ENCODE measurements around the gene ATP6V1F.
"Not testable (repeated sequence)": the region's sequence is repeated elsewhere in the genome, so short reads cannot be mapped to it uniquely, and the experiment has no call there.

The ATP6V1F gene

DNA sequence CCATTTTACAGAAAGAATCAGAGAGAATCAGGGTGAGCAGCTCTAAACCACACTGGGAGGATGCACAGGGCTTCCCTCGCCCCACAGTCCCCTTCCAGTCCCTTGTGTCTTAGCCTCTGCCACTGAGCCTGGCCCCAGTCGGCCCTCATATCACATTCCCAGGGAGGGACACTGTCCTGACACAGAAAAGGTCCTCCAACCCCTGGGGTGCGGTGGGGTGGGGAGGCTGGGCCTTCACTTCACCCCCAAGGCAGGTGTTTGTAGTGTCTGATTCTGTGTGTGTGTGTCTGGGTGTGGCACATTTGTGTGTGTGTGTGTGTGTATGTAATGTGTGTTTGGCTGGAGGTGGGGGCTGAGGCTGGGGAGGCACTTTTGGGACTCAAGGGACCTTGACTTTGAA lies 49.6 kb downstream of the ATP6V1F start:
- Histone ChIP-seq H4K8ac (ENCODE audit: low read depth, low read length) (no peak overlapping the region), H3K4me1 (ENCODE audit: control insufficient read depth in 1 of 2, insufficient read depth in 2 of 2, low read length in 2 of 2) (peaks cover 8 to 10% of the 10 kb centered on the region in 2 experiments), H2BK12ac (ENCODE audit: low read length) (no peak overlapping the region), H4K91ac (ENCODE audit: low read depth, low read length) (no peak overlapping the region), H2AK5ac (ENCODE audit: low read length) (no peak overlapping the region), H3K9me3 (ENCODE audit: insufficient read depth, low read depth, low read length) (peaks cover 9% of the 10 kb centered on the region), H3K23ac (ENCODE audit: low read length) (no peak overlapping the region), H3K27ac (ENCODE audit: low read depth, low read length) (no peak overlapping the region), H3K79me1 (ENCODE audit: low read length) (no peaks in the 10 kb centered on the region), H2AFZ (ENCODE audit: insufficient read depth, low read length, poor library complexity) (no peak overlapping the region), H3K27me3 (ENCODE audit: insufficient read depth, low read length) (peaks cover 33% of the 10 kb centered on the region), H4K12ac (ENCODE audit: low read depth, low read length) (no peak overlapping the region), H3K79me2 (ENCODE audit: control insufficient read depth, insufficient read depth, low read length, poor library complexity) (no peaks in the 10 kb centered on the region), H3K4me2 (ENCODE audit: low read length) (no peak overlapping the region), H3K36me3 (ENCODE audit: control insufficient read depth in 1 of 2, insufficient read depth in 2 of 2, low read length in 2 of 2) (no peaks in the 10 kb centered on the region), H3K4ac (ENCODE audit: low read depth, low read length) (no peak overlapping the region), H3K9ac (ENCODE audit: low read length) (no peak overlapping the region), H2BK5ac (ENCODE audit: low read depth, low read length, poor library complexity) (no peak overlapping the region), H3K18ac (ENCODE audit: low read length) (no peak overlapping the region), H3K14ac (ENCODE audit: low read length) (no peak overlapping the region), H2BK120ac (ENCODE audit: insufficient read depth, low read length, poor library complexity) (no peak overlapping the region), H3K4me3 (ENCODE audit: low read depth, low read length) (no peak overlapping the region)
- no CpG with 5 or more reads among the region's 3 CpGs for WGBS (ENCODE audit: extremely low coverage, insufficient coverage, insufficient read length)
- no peak for DNase-seq

DNA sequence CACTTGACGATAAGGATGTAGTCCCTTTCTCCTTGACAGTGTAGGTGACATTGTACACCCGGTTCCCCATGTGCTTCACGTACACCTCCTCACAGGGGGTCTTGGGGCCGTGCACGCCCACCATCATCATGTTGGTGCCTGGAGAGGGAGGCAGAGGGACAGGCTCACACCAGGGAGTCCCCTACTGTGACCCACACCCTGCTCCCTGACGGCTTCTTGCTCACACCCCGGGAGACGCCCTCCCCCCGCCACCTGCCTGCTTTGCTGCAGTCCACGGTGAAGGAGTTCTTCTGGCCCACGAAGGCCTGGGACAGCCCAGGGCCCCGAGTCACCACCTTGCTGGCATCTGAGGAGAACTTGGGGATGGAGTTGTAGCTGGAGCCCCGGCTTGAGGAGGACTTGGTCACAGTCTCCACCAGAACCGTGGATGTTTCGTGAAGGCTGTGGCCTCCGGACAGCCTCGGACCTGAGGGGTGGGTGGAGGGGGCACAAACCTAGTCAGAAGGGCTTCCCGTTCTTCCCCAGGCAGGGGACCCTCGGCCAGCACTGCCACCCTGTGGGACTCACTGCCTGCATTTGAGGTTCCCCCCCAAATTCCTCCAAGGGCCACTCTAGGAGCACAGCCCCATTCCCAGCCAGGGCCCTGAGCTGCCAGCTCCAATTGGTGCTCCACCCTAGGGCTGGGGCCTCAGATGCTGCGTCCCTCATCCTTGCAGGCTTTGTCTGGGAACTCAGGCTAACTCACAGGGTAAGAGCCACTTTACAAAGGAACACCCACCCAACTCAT lies 50.2 kb downstream of the ATP6V1F start:
- WGBS (ENCODE audit: extremely low coverage, insufficient coverage, insufficient read length) = no CpG with 5 or more reads among the region's 20 CpGs
- H2BK5ac ChIP-seq (ENCODE audit: low read depth, low read length, poor library complexity); H3K9me3 ChIP-seq (ENCODE audit: insufficient read depth, low read depth, low read length); DNase-seq; H2BK12ac ChIP-seq (ENCODE audit: low read length); H4K91ac ChIP-seq (ENCODE audit: low read depth, low read length); H4K8ac ChIP-seq (ENCODE audit: low read depth, low read length); H3K27ac ChIP-seq (ENCODE audit: low read depth, low read length); H3K36me3 ChIP-seq (ENCODE audit: control insufficient read depth in 1 of 2, insufficient read depth in 2 of 2, low read length in 2 of 2); H3K9ac ChIP-seq (ENCODE audit: low read length); H4K12ac ChIP-seq (ENCODE audit: low read depth, low read length); H3K4ac ChIP-seq (ENCODE audit: low read depth, low read length); H3K4me2 ChIP-seq (ENCODE audit: low read length); H3K14ac ChIP-seq (ENCODE audit: low read length); H3K4me3 ChIP-seq (ENCODE audit: low read depth, low read length); H2AFZ ChIP-seq (ENCODE audit: insufficient read depth, low read length, poor library complexity); H3K79me1 ChIP-seq (ENCODE audit: low read length); H3K4me1 ChIP-seq (ENCODE audit: control insufficient read depth in 1 of 2, insufficient read depth in 2 of 2, low read length in 2 of 2); H2AK5ac ChIP-seq (ENCODE audit: low read length); H3K18ac ChIP-seq (ENCODE audit: low read length); H3K23ac ChIP-seq (ENCODE audit: low read length); H2BK120ac ChIP-seq (ENCODE audit: insufficient read depth, low read length, poor library complexity); H3K79me2 ChIP-seq (ENCODE audit: control insufficient read depth, insufficient read depth, low read length, poor library complexity): not testable (repeated sequence)
- peaks cover 33% of the 10 kb centered on the region for H3K27me3 ChIP-seq (ENCODE audit: insufficient read depth, low read length)

DNA sequence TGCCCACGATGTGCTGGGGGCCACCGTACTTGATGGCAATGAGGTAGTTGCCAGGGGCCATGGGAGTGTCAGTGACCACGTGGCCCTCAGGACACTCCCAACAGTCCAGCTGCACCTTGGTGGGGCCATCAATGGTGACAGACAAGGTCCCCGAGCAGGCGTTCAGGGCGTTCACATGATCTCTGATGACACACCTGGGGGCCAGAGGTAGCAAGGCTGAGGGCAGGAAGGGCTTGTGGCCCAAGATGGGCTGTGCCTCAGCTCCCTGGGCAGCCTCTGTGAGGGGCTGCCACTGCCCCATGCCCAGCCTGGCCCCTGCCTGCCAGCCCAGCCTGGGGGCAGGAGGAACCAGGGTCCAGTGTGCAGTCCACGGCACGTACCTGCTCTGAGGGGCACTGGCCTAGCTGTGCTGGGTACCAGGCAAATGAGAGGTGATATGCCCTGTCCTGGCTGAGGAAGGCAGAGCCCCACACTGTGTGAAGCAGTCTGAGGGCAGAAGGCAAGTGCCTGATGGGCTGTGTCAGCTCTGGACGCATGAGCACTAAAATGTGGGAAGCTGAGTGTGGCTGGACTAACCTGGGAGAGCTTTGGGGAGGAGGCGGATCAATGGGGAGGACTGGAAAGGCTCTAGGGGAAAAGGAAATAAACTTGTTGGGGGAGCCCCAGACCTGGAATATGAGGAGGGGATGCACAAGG lies 51.4 kb downstream of the ATP6V1F start:
- Histone ChIP-seq H3K18ac (ENCODE audit: low read length) (no peak overlapping the region), H3K4me1 (ENCODE audit: control insufficient read depth in 1 of 2, insufficient read depth in 2 of 2, low read length in 2 of 2) (peaks cover 8 to 10% of the 10 kb centered on the region in 2 experiments), H3K36me3 (ENCODE audit: control insufficient read depth in 1 of 2, insufficient read depth in 2 of 2, low read length in 2 of 2) (no peaks in the 10 kb centered on the region), H3K4me3 (ENCODE audit: low read depth, low read length) (no peak overlapping the region), H4K8ac (ENCODE audit: low read depth, low read length) (no peak overlapping the region), H3K14ac (ENCODE audit: low read length) (no peak overlapping the region), H2AFZ (ENCODE audit: insufficient read depth, low read length, poor library complexity) (no peak overlapping the region), H3K79me2 (ENCODE audit: control insufficient read depth, insufficient read depth, low read length, poor library complexity) (no peaks in the 10 kb centered on the region), H3K4ac (ENCODE audit: low read depth, low read length) (no peak overlapping the region), H3K27ac (ENCODE audit: low read depth, low read length) (no peak overlapping the region), H2BK120ac (ENCODE audit: insufficient read depth, low read length, poor library complexity) (no peak overlapping the region), H2BK5ac (ENCODE audit: low read depth, low read length, poor library complexity) (no peak overlapping the region), H3K27me3 (ENCODE audit: insufficient read depth, low read length) (peaks cover 29% of the 10 kb centered on the region), H4K91ac (ENCODE audit: low read depth, low read length) (no peak overlapping the region), H3K4me2 (ENCODE audit: low read length) (no peak overlapping the region), H2AK5ac (ENCODE audit: low read length) (no peak overlapping the region), H3K9ac (ENCODE audit: low read length) (no peak overlapping the region), H2BK12ac (ENCODE audit: low read length) (no peak overlapping the region), H3K9me3 (ENCODE audit: insufficient read depth, low read depth, low read length) (peaks cover 7% of the 10 kb centered on the region), H4K12ac (ENCODE audit: low read depth, low read length) (no peak overlapping the region), H3K23ac (ENCODE audit: low read length) (no peak overlapping the region), H3K79me1 (ENCODE audit: low read length) (no peaks in the 10 kb centered on the region)
- no peak for DNase-seq
- WGBS (ENCODE audit: extremely low coverage, insufficient coverage, insufficient read length) = no CpG with 5 or more reads among the region's 10 CpGs

DNA sequence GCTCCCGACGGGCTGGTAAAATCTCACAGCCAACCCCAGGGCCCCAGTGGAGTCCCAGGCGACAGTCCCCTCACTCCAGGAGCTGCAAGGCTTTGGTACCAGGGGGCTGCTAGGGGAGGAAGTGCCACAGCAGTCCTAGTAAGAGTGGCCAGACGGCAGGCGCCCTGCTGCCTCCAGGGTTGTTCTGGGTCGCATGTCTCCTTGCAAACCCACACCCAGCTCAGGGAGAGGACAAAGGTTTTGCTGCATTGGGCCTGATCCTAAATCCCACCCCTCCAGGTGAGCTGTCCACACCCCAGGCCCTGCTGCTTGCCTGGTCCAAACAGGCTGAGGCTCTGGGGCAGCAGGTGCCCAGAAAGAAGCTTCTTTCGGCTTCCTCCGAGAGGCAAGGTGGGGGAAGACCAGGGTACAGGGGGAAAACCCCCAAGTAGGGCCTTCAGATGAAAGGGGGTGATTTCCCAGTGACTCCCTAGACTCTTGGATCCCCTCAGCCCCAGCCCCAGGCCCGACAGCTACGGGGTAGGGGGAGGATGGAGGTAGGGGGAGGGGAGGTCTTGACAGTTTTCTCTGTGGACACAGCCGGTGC lies 52.0 kb downstream of the ATP6V1F start:
- no peak overlapping the region for H2BK5ac ChIP-seq (ENCODE audit: low read depth, low read length, poor library complexity)
- no peak overlapping the region for H2BK120ac ChIP-seq (ENCODE audit: insufficient read depth, low read length, poor library complexity)
- H2BK12ac ChIP-seq (ENCODE audit: low read length) = no peak overlapping the region
- no peak overlapping the region for H3K27ac ChIP-seq (ENCODE audit: low read depth, low read length)
- H3K4me2 ChIP-seq (ENCODE audit: low read length) = no peak overlapping the region
- H4K12ac ChIP-seq (ENCODE audit: low read depth, low read length) = no peak overlapping the region
- no peak overlapping the region for H3K4me3 ChIP-seq (ENCODE audit: low read depth, low read length)
- WGBS (ENCODE audit: extremely low coverage, insufficient coverage, insufficient read length) = no CpG with 5 or more reads among the region's 11 CpGs
- no peak for DNase-seq
- no peak overlapping the region for H3K23ac ChIP-seq (ENCODE audit: low read length)
- no peaks in the 10 kb centered on the region for H3K79me1 ChIP-seq (ENCODE audit: low read length)
- peaks cover 23% of the 10 kb centered on the region for H3K27me3 ChIP-seq (ENCODE audit: insufficient read depth, low read length)
- H3K9ac ChIP-seq (ENCODE audit: low read length) = no peak overlapping the region
- no peak overlapping the region for H3K4ac ChIP-seq (ENCODE audit: low read depth, low read length)
- H2AFZ ChIP-seq (ENCODE audit: insufficient read depth, low read length, poor library complexity) = no peak overlapping the region
- H4K91ac ChIP-seq (ENCODE audit: low read depth, low read length) = no peak overlapping the region
- no peak overlapping the region for H3K18ac ChIP-seq (ENCODE audit: low read length)
- no peak overlapping the region for H4K8ac ChIP-seq (ENCODE audit: low read depth, low read length)
- H3K14ac ChIP-seq (ENCODE audit: low read length) = no peak overlapping the region
- H2AK5ac ChIP-seq (ENCODE audit: low read length) = no peak overlapping the region
- H3K36me3 ChIP-seq (ENCODE audit: control insufficient read depth in 1 of 2, insufficient read depth in 2 of 2, low read length in 2 of 2) = no peaks in the 10 kb centered on the region
- H3K4me1 ChIP-seq (ENCODE audit: control insufficient read depth in 1 of 2, insufficient read depth in 2 of 2, low read length in 2 of 2) = peaks cover 7 to 10% of the 10 kb centered on the region in 2 experiments
- H3K79me2 ChIP-seq (ENCODE audit: control insufficient read depth, insufficient read depth, low read length, poor library complexity) = no peaks in the 10 kb centered on the region
- H3K9me3 ChIP-seq (ENCODE audit: insufficient read depth, low read depth, low read length) = peaks cover 7% of the 10 kb centered on the region
